HG02840 (cell line): ENCODE measurements around the gene GIPC3.

Experiments used
- ATAC-seq: cut with Tn5 transposase; IDR thresholded peaks from one replicate; pipeline ENCODE4 v1.9.1; 2021; ENCODE audit warnings: mild to moderate bottlenecking, moderate library complexity, moderate number of reproducible peaks; ENCODE audit not compliant: unreplicated experiment, low FRiP score

Gene GIPC3

GRCh38 chr19:3585301-3586126 lies at the start of gene GIPC3:
Gene GIPC3, plus strand, starts transcription at chr19:3585478. Its CDS starts 120 bp downstream, at chr19:3585598.
- no peak for ATAC-seq

GRCh38 chr19:3535563-3535965 lies 49.7 kb upstream of the GIPC3 start:
- no peak for ATAC-seq

GRCh38 chr19:3535981-3536380 lies 49.3 kb upstream of the GIPC3 start:
- ATAC-seq: no peak

- ATAC-seq: no peak
These were observed 48.7 kb upstream of the GIPC3 start for GRCh38 chr19:3536429-3537100.

- no peak for ATAC-seq
These were observed 48.2 kb upstream of the GIPC3 start for GRCh38 chr19:3537101-3537437.

GRCh38 chr19:3537438-3538240 lies 47.6 kb upstream of the GIPC3 start:
- ATAC-seq: no peak

GRCh38 chr19:3538258-3538929 lies 46.9 kb upstream of the GIPC3 start:
- no peak for ATAC-seq

- no peak for ATAC-seq
These were observed 46.1 kb upstream of the GIPC3 start, which contains the start of gene TEKTIP1 for GRCh38 chr19:3538965-3539755. Gene TEKTIP1, plus strand, starts transcription at chr19:3539174. Its CDS starts 4 bp downstream, at chr19:3539178.

- no peak for ATAC-seq
These were observed 45.5 kb upstream of the GIPC3 start for GRCh38 chr19:3539756-3540118.

GRCh38 chr19:3543150-3544057 lies 41.9 kb upstream of the GIPC3 start:
- no peak for ATAC-seq

- no peak for ATAC-seq
These were observed 41.3 kb upstream of the GIPC3 start for GRCh38 chr19:3544058-3544376.

- no peak for ATAC-seq
These were observed 40.3 kb upstream of the GIPC3 start for GRCh38 chr19:3544742-3545668.

- ATAC-seq: no peak
These were observed 39.6 kb upstream of the GIPC3 start for GRCh38 chr19:3545669-3546034.

- no peak for ATAC-seq
These were observed 39.2 kb upstream of the GIPC3 start for GRCh38 chr19:3546119-3546518.

- ATAC-seq: no peak
These were observed 38.0 kb upstream of the GIPC3 start for GRCh38 chr19:3547301-3547731.

- no peak for ATAC-seq
These were observed 37.5 kb upstream of the GIPC3 start for GRCh38 chr19:3547767-3548282.

GRCh38 chr19:3548606-3549005 lies 36.7 kb upstream of the GIPC3 start:
- ATAC-seq: no peak

GRCh38 chr19:3549816-3550215 lies 35.5 kb upstream of the GIPC3 start:
- no peak for ATAC-seq
